Right lobe of liver (tissue), 6 donors: ENCODE results near the gene CENPX. TPM values are rescaled to one million over a fixed set of nuclear protein-coding genes. Genes with fewer than 3 reads are reported as not detected.

Experiments used
- ATAC-seq, 4 donors: fragments of 200-7000 bp; cut with Tn5 transposase; one replicate each; pipeline ENCODE4 v1.9.1; 2020; ENCODE audit warnings: mild to moderate bottlenecking in 4 of 4, moderate library complexity in 4 of 4
- DNase-seq, 3 donors: peaks; one replicate each; pipeline ENCODE4 v3.0.0-alpha.2; 2020
- H3K27ac ChIP-seq, 3 donors: fragments of 200-600 bp; one replicate each; pipeline ENCODE4 v1.8.0; 2022
- H3K27me3 ChIP-seq, 2 donors: fragments of 200-600 bp; one replicate each; pipeline ENCODE4 v1.8.0; 2022
- H3K36me3 ChIP-seq, 4 donors: fragments of 200-600 bp; sonication (generic) in 1 of 4; one replicate each; pipeline versions ENCODE4 v1.5.1 to v1.8.0; 2017 to 2022; ENCODE audit warnings: control low read depth in 1 of 4
- H3K4me1 ChIP-seq, 4 donors: fragments of 200-600 bp; sonication (generic) in 1 of 4; one replicate each; pipeline versions ENCODE4 v1.5.1 to v1.8.0; 2017 to 2022; ENCODE audit warnings: control low read depth in 1 of 4
- H3K4me3 ChIP-seq, 3 donors: fragments of 200-600 bp; one replicate each; pipeline ENCODE4 v1.8.0; 2022
- H3K9me3 ChIP-seq, 4 donors: fragments of 200-600 bp; sonication (generic) in 1 of 4; one replicate each; pipeline versions ENCODE4 v1.5.1 to v1.8.0; 2017 to 2022; ENCODE audit warnings: control low read depth in 1 of 4
- POLR2A ChIP-seq: fragments of 450-650 bp; IDR thresholded peaks from one replicate; pipeline ENCODE4 v1.6.1; 2017; ENCODE audit warnings: antibody characterized with exemption, mild to moderate bottlenecking
- WGBS: methylation state at CpG from one replicate; pipeline ENCODE4 v1.1.6; 2018; ENCODE audit warnings: low coverage, low lambda C conversion rate; ENCODE audit not compliant: insufficient coverage; ENCODE audit errors: missing lambda C conversion rate; 5-methylcytosine and 5-hydroxymethylcytosine counted together
- intact Hi-C, 2 donors: fragments of 100-400 bp; cut with DNase I; formaldehyde crosslinking; loops; one replicate each; pipeline versions ENCODE4 v1.11.2 to v1.14.1; 2022
- total RNA-seq, 6 experiments: library from RNA; depleted of rRNA in 2 of 6; stranded (reverse); fragments of >200 nt in 2 of 6; fragmentation: NEBNext Ultra II Directional in 3 of 6; extraction: Animal tissue kit (Norgen Biotek cat#: 25700) in 3 of 6; gene quantifications; one replicate each; pipeline versions ENCODE4 v1.1.0 to v1.2.4, GENCODE V29; 2016 to 2023
- TF ChIP-seq, protein P1 (sequence below), 4 donors: fragments of 200-600 bp in 3 of 4; fragments of 450-650 bp in 1 of 4; IDR thresholded peaks; one replicate each; pipeline versions ENCODE4 v1.5.1 to v1.8.0; 2016 to 2022; ENCODE audit warnings: antibody characterized with exemption in 4 of 4, mild to moderate bottlenecking in 2 of 4
- donor health status: DM: no; HTN: yes; CAD: no.
- donor health status: DM: no; HTN: no; CAD: no.
- donor health status: DM: no; HTN: no; CAD: no.
- donor health status: DM: no; HTN: yes; CAD: no.
- donor health status: DM: no; HTN: yes; CAD: no.

The CENPX gene
- total RNA-seq, 6 experiments from 2014 or later: 27.3 to 81.1 (median 47.8) TPM

- Histone ChIP-seq H3K36me3 (peaks cover 0 to 17% (median 0%) of the 10 kb centered on the region in 4 donors), H3K27me3 (no peaks in the 10 kb centered on the region), H3K27ac (no peak overlapping the region), H3K4me1 (peaks cover 0 to 4% (median 0%) of the 10 kb centered on the region in 4 donors), H3K4me3 (no peak overlapping the region), H3K9me3 (no peaks in the 10 kb centered on the region)
- 66% methylated on average over 5 of the region's 24 CpGs for WGBS
- TF ChIP-seq, protein P1, sequence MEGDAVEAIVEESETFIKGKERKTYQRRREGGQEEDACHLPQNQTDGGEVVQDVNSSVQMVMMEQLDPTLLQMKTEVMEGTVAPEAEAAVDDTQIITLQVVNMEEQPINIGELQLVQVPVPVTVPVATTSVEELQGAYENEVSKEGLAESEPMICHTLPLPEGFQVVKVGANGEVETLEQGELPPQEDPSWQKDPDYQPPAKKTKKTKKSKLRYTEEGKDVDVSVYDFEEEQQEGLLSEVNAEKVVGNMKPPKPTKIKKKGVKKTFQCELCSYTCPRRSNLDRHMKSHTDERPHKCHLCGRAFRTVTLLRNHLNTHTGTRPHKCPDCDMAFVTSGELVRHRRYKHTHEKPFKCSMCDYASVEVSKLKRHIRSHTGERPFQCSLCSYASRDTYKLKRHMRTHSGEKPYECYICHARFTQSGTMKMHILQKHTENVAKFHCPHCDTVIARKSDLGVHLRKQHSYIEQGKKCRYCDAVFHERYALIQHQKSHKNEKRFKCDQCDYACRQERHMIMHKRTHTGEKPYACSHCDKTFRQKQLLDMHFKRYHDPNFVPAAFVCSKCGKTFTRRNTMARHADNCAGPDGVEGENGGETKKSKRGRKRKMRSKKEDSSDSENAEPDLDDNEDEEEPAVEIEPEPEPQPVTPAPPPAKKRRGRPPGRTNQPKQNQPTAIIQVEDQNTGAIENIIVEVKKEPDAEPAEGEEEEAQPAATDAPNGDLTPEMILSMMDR (IDR thresholded peaks at IDR 0.05): no peak
- no peak for TF ChIP-seq POLR2A
- DNase-seq: no peak
- no peak for ATAC-seq
- intact Hi-C loops: loop anchor here (5.0 to 10.0 kb wide), 3 partner anchors 53 to 131 kb away; partner anchors contain the start of gene NOTUM (in 1 of the 2)
Observed at GRCh38 chr17:82015311-82015971, 7.2 kb downstream of the CENPX start.

GRCh38 chr17:82014971-82015310 lies 7.7 kb downstream of the CENPX start:
- DNase-seq (no peak), ATAC-seq (no peak)
- no peak overlapping the region for H3K4me3 ChIP-seq
- peaks cover 0 to 17% (median 0%) of the 10 kb centered on the region in 4 donors for H3K36me3 ChIP-seq
- TF ChIP-seq, protein P1 (IDR thresholded peaks at IDR 0.05): no peak
- no peak for TF ChIP-seq POLR2A
- intact Hi-C loops: loop anchor here (5.0 to 10.0 kb wide), 3 partner anchors 53 to 130 kb away; partner anchors contain the start of gene NOTUM (in 1 of the 2)
- H3K4me1 ChIP-seq: peaks cover 0 to 4% (median 0%) of the 10 kb centered on the region in 4 donors
- no CpG with 5 or more reads among the region's 13 CpGs for WGBS
- H3K27me3 ChIP-seq: no peaks in the 10 kb centered on the region
- H3K9me3 ChIP-seq: no peaks in the 10 kb centered on the region
- H3K27ac ChIP-seq: no peak overlapping the region

GRCh38 chr17:82014432-82014831 lies 8.2 kb downstream of the CENPX start:
- no peak overlapping the region for H3K4me3 ChIP-seq
- no peak for ATAC-seq
- peaks cover 0 to 17% (median 0%) of the 10 kb centered on the region in 4 donors for H3K36me3 ChIP-seq
- H3K9me3 ChIP-seq: no peaks in the 10 kb centered on the region
- H3K27ac ChIP-seq: no peak overlapping the region
- WGBS: no CpG with 5 or more reads among the region's 23 CpGs
- TF ChIP-seq, protein P1 (IDR thresholded peaks at IDR 0.05): no peak
- no peak for TF ChIP-seq POLR2A
- DNase-seq: no peak
- H3K27me3 ChIP-seq: no peaks in the 10 kb centered on the region
- intact Hi-C loops: loop anchor here in 1 of 2 donors (10.0 kb wide), 1 partner anchor 130 kb away; no protein-coding TSS in a partner anchor
- H3K4me1 ChIP-seq: peaks cover 0 to under 1% (median 0%) of the 10 kb centered on the region in 4 donors

GRCh38 chr17:82013772-82014321 lies 8.8 kb downstream of the CENPX start:
- no peak for DNase-seq
- intact Hi-C loops: loop anchor here in 1 of 2 donors (10.0 kb wide), 1 partner anchor 129 kb away; no protein-coding TSS in a partner anchor
- Histone ChIP-seq H3K4me1 (no peaks in the 10 kb centered on the region), H3K27ac (no peak overlapping the region), H3K9me3 (no peaks in the 10 kb centered on the region), H3K27me3 (no peaks in the 10 kb centered on the region), H3K4me3 (no peak overlapping the region), H3K36me3 (peaks cover 0 to 17% (median 0%) of the 10 kb centered on the region in 4 donors)
- 91% methylated on average over 9 of the region's 16 CpGs for WGBS
- TF ChIP-seq POLR2A: no peak
- TF ChIP-seq, protein P1 (IDR thresholded peaks at IDR 0.05): no peak
- ATAC-seq: no peak
